Measurements from ENCODE around the gene INPP5A.

INPP5A gene

GRCh38 chr10:132554053-132554990 lies 16.7 kb downstream of the INPP5A start:
- no peak for TF ChIP-seq CTCF (IDR thresholded peaks at IDR 0.05; ENCODE audit: low read length, missing control alignments)
- DNase-seq (ENCODE audit: low read depth) = no peak
- no peak overlapping the region for H3K4me3 ChIP-seq (replicated peaks; ENCODE audit: low read depth, low read length)

GRCh38 chr10:132554991-132555647 lies 17.5 kb downstream of the INPP5A start:
- H3K4me3 ChIP-seq (replicated peaks; ENCODE audit: low read depth, low read length) = no peak overlapping the region
- TF ChIP-seq CTCF (IDR thresholded peaks at IDR 0.05; ENCODE audit: low read length, missing control alignments) = no peak
- DNase-seq (ENCODE audit: low read depth) = no peak

- DNase-seq (ENCODE audit: low read depth) = no peak
Measured at GRCh38 chr10:132555648-132556575, 18.3 kb downstream of the INPP5A start.

GRCh38 chr10:132556994-132557441 lies 19.4 kb downstream of the INPP5A start:
- no peak for TF ChIP-seq CTCF (IDR thresholded peaks at IDR 0.05; ENCODE audit: low read length, missing control alignments)
- DNase-seq (ENCODE audit: low read depth) = no peak
- no peak overlapping the region for H3K4me3 ChIP-seq (replicated peaks; ENCODE audit: low read depth, low read length)

More at GRCh38 chr10:132555648-132556575, 18.3 kb downstream of the INPP5A start:
- no peak for TF ChIP-seq CTCF (IDR thresholded peaks at IDR 0.05; ENCODE audit: low read length, missing control alignments)
- no peak overlapping the region for H3K4me3 ChIP-seq (replicated peaks; ENCODE audit: low read depth, low read length)

GRCh38 chr10:132557696-132558515 lies 20.3 kb downstream of the INPP5A start:
- TF ChIP-seq CTCF (IDR thresholded peaks at IDR 0.05; ENCODE audit: low read length, missing control alignments) = no peak
- no peak overlapping the region for H3K4me3 ChIP-seq (replicated peaks; ENCODE audit: low read depth, low read length)

More at GRCh38 chr10:132557696-132558515, 20.3 kb downstream of the INPP5A start:
- DNase-seq (ENCODE audit: low read depth) = no peak
